ENCODE measurements around the gene THPO. TPM values are rescaled to one million over a fixed set of nuclear protein-coding genes. Genes with fewer than 3 reads are reported as not detected.
A peak's percentile ranks its signal among the peaks of the same experiment; 100 is the strongest.

THPO gene
- total and polyA plus RNA-seq, 9 of the 15 experiments (the other 6 are each of a cell fraction or from before 2014, with no cell fraction given) = 0.11 to 1.1 (median 0.35) TPM; not detected in 1

DNA sequence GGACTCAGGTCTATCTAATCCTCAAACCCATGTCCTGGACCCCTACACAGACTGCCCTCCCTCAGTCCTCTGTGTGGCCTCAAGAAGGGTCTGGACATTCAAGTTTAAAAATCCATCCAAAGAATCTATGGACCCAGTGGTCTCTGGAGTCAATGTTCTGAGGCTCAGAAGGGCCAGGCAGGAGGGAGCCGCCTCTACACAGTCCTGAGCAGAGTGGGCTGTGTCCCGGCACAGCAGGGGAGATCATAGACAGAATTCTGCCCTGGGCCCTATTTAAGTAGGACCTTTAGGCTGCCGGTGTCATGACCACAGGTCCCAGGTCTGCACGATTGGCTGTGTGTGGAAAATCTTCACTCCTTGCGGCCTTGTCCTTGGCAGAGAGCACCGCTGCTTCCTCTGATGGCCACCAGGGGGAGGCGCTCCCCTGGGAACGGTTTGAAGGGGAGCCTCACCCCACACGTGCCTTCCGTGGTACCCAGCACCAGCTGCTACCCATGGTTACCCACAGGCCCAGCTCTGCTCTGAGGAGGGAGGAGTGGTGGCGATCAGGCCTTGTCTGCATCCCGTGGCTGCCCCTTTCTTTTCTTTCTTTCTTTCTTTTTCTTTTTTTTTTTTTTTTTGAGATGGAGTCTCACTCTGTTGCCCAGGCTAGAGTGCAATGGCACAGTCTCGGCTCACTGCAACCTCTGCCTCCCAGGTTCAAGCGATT is 39.8 kb upstream of the THPO start (continued):
- peak; percentile 88 to 92 (median 89) for TF ChIP-seq CTCF (IDR thresholded peaks at IDR 0.05 in 2 of 3, conservative IDR thresholded peaks at IDR 0.05 in 1 of 3; ENCODE audit: insufficient read depth in 2 of 3, low read depth in 1 of 3, low read length in 3 of 3)
- no peak for TF ChIP-seq SETDB1 (IDR thresholded peaks at IDR 0.05; ENCODE audit: low read length)
- no peak for TF ChIP-seq NCOA6 (IDR thresholded peaks at IDR 0.05)
- TF ChIP-seq USF1 (CRISPR knock-in tag; IDR thresholded peaks at IDR 0.05) = peak; percentile 65
- TF ChIP-seq, protein P1, sequence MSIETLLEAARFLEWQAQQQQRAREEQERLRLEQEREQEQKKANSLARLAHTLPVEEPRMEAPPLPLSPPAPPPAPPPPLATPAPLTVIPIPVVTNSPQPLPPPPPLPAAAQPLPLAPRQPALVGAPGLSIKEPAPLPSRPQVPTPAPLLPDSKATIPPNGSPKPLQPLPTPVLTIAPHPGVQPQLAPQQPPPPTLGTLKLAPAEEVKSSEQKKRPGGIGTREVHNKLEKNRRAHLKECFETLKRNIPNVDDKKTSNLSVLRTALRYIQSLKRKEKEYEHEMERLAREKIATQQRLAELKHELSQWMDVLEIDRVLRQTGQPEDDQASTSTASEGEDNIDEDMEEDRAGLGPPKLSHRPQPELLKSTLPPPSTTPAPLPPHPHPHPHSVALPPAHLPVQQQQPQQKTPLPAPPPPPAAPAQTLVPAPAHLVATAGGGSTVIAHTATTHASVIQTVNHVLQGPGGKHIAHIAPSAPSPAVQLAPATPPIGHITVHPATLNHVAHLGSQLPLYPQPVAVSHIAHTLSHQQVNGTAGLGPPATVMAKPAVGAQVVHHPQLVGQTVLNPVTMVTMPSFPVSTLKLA (conservative IDR thresholded peaks at IDR 0.05) = 0 out of 4 replicates have a peak, but pooled peaks of 1 of the 2 experiments have one; percentile 13
- no peak for TF ChIP-seq SIX5 (IDR thresholded peaks at IDR 0.05; ENCODE audit: borderline replicate concordance in 1 of 2, insufficient read depth in 1 of 2, low read depth in 1 of 2, low read length in 2 of 2)
- TF ChIP-seq, protein P2, sequence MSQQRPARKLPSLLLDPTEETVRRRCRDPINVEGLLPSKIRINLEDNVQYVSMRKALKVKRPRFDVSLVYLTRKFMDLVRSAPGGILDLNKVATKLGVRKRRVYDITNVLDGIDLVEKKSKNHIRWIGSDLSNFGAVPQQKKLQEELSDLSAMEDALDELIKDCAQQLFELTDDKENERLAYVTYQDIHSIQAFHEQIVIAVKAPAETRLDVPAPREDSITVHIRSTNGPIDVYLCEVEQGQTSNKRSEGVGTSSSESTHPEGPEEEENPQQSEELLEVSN (IDR thresholded peaks at IDR 0.05; ENCODE audit: borderline replicate concordance in 1 of 2, extremely low read depth in 1 of 2, insufficient read depth in 1 of 2, insufficient read length in 1 of 2, low read depth in 1 of 2, low read length in 1 of 2, poor library complexity in 1 of 2, severe bottlenecking in 1 of 2) = peak in 1 of 2 experiments; percentile 29
- 0 out of 4 replicates have a peak, but pooled peaks of 1 of the 2 experiments have one; percentile 29 for TF ChIP-seq TEAD1 (CRISPR knock-in tag; IDR thresholded peaks at IDR 0.05)
- no peak for TF ChIP-seq CHD4 (IDR thresholded peaks at IDR 0.05; ENCODE audit: insufficient read depth, insufficient replicate concordance, low read depth, low read length, poor library complexity, severe bottlenecking)
- no peak for TF ChIP-seq ZNF280A (IDR thresholded peaks at IDR 0.05; ENCODE audit: low read depth, partially characterized antibody)
- no peak for TF ChIP-seq ZNF239 (CRISPR knock-in tag; IDR thresholded peaks at IDR 0.05)
- TF ChIP-seq TRIM28 (IDR thresholded peaks at IDR 0.05) = no peak
- no peak for TF ChIP-seq SMAD4 (CRISPR knock-in tag; conservative IDR thresholded peaks at IDR 0.05)
- peak; percentile 34; the same call in 1 of the 2 replicates for TF ChIP-seq CC2D1A (IDR thresholded peaks at IDR 0.05)
- TF ChIP-seq, protein P3, sequence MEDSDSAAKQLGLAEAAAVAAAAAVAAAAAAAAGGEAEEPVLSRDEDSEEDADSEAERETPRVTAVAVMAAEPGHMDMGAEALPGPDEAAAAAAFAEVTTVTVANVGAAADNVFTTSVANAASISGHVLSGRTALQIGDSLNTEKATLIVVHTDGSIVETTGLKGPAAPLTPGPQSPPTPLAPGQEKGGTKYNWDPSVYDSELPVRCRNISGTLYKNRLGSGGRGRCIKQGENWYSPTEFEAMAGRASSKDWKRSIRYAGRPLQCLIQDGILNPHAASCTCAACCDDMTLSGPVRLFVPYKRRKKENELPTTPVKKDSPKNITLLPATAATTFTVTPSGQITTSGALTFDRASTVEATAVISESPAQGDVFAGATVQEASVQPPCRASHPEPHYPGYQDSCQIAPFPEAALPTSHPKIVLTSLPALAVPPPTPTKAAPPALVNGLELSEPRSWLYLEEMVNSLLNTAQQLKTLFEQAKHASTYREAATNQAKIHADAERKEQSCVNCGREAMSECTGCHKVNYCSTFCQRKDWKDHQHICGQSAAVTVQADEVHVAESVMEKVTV (CRISPR knock-in tag; IDR thresholded peaks at IDR 0.05) = 0 out of 2 replicates have a peak, but pooled peaks have one; percentile 14
- no peak for TF ChIP-seq RBM17 (IDR thresholded peaks at IDR 0.05; ENCODE audit: borderline replicate concordance, low read depth, low read length)

Data from K562 (cell line).